COLO829 (cell line): ENCODE results near the gene BRF1.
"Not testable (repeated sequence)": the region's sequence is repeated elsewhere in the genome, so short reads cannot be mapped to it uniquely, and the experiment has no call there.

Source experiments
- DNase-seq: peaks from one replicate; pipeline ENCODE4 v3.0.0; 2012; ENCODE audit warnings: low spot score

The BRF1 gene

DNA sequence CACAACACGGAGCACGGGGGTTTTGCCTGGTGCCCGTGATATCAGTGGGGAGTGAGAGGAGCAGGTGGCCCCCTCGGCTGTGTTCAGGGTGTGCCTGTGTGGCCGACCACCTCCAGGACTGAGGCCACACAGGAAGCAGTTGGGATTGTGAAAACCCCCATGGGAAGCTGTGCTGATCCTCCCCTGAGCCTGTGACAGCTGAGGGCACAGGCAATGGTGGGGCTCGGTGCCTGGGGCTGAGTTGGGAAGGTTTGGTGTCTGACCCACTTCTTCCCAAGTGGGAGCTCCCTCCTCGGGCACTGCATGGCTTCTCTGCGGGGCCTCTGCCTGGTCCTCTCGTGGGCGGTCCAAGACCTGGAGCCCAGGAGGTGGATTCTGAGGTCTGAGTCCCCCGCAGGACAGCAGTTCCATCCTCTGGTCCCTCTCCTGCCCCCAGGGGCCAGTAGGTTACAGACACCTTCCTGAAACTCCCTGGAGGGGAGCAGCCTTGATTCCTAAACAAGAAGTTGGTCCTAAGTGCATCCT, 31.6 kb upstream of the BRF1 start:
- DNase-seq = no peak

DNA sequence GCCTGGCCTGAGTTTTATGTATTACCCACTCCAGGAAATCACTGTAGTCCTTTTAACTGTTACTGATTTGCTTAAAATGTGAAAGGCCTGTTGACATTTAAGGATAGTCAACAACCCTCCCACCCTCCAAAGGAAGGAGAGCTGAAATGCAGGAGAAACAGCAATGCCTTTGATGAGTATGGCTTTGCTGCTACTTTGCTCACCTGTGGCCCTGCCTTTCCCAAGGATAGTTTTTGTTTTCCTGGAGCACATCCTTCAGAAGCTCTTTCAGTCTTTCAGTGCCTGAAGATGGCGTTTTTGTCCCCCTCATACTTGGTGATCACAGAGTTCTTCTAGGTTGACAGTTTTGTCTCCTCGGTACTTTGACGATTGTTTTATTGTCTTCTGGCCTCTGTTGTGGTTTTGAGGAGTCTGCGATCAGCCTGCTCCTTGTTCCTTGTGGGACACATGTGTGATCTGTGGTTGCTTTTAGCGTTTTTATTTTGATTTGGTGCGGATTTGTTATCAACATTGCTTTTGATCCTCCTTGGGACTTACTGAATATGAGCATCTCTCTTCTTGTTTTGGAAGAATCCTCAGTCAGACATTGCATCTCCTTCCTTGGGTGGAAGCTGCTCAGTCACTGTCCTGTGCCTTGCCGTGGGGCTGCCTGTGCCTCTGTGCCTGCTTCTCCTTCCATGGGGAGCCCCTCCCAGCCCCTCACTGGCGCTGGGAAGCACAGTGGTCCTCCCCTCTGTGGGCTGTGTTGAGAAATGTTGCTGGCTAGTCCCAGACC, 31.0 kb upstream of the BRF1 start:
- no peak for DNase-seq

DNA sequence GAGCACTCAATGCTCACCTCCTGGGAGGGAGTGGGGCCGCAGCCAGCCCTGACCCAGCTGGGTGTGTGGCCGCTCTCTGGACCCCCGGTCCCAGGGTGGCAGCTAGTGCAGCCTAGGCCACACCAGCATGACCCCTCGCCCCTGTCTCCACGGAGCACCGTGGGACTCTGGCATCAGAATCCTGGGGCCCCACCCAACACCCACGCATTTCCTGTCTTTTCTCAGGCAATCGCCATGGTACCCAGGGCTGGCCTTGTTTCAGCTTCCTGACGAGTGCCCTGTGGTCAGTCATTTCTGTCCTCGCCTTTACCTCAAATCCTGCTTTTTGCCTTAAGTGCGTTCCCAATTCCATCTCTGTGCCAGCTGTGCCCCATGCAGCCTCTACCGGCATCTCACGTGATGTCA, 29.7 kb upstream of the BRF1 start:
- DNase-seq = peak; percentile 86

DNA sequence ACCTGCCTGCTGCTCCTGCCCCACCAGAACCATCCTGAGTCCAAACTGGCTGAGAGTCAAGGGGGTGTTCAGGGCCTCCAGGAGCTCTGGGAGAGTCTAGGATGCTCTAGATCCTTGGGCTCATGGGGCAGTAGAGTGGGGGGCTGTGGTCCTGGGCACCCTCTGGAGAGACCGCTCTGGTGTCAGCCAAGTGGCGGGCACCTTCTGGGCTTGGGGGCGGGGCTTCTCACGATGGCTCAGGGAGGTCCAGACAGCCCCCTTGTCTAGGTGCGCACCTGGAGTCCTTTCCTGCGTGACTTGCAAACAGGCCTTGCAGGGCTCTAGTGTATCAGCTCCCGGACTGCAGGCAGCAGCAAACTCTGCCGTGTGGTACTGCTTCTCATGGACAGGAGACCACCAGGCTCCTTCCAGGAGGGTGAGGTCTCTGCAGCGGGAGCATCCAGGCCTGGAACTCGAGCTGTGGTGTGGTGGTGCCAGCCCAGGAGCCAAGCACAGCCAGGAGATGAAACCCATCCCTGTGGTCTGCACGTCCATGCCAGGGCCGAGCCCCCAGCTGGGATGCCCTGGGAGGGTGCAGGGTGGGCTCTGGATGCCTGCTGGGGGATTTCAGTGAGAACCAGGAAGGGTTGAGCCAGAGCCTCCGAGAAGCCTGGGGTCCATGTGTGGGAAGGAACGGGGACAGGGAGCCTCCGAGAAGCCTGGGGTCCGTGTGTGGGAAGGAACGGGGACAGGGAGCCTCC, 28.8 kb upstream of the BRF1 start:
- no peak for DNase-seq

DNA sequence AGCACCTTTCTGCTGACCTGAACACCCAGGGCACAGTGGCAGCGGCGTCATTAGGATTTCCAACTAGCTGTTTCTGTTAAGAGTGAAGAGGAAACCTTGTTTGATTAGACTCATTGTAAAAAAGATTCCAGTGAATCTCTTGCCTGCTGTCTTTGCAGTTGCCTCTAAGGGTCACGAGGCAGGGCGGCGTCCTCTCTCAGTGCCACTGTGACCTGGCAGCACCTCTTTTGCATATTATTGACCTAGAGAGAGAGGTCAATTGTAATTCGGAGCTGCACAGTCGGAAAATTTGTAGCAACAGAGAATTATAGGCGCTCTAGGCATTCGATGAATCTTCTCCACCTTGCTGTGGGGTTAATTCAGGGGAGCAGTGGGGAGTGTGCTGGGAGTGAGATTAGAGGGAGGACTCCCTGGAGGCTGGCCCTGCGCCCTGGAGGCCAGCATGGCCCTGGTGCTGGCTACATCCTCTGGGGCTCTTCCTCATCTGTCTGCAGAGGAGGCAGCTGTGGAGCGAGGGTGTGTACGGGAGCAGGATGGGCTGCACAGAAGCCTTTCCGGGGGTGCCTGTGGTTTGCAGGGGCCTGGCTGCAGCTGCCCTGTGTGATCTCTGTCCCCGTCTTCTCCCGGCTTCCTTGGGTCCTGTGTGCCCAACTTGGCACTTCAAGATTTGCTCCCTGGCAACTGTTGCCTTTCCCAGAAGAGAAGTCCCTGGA, 28.0 kb upstream of the BRF1 start:
- no peak for DNase-seq

DNA sequence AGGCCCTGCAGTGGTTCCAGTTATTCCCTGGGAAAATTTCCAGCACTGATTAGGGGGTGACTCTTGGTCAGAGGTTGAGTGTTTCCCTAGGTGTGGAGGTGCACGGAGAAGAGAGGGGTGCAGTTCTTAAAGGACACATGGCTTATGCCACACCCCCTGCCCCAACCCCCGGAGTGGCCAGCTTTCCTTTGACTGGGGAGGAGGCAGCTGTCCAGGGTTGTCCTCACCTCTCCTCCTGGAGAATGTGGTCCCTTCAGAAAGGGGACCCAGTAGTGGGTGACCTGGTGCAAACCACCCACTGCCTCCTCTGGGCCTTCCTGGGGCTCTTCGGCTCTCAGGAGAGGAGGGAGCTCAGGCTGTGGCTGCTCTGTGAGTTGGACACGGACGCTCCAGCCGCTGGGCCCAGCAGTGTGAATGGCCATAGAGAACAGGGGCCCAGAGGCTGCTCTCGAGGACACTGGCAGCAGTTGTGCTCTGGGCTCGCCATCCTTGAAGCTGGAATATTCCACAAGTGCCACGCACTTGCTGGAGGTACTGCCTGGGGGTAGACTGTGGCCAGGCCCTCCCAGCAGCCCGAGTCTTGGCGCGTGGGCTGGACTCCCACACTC, 27.4 kb upstream of the BRF1 start:
- DNase-seq = no peak

DNA sequence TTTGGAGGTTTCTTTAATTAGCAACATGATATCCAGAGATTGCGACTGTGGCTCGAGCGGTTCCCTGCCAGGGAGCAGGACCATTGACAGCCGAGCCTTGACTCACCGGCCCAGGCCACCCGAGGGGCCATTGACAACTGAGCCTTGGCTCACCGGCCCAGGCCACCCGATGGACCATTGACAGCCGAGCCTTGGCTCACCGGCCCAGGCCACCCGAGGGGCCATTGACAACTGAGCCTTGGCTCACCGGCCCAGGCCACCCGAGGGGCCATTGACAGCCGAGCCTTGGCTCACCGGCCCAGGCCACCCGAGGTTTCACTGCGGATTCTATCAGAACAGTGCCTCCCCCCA, 26.9 kb upstream of the BRF1 start:
- DNase-seq = not testable (repeated sequence)

DNA sequence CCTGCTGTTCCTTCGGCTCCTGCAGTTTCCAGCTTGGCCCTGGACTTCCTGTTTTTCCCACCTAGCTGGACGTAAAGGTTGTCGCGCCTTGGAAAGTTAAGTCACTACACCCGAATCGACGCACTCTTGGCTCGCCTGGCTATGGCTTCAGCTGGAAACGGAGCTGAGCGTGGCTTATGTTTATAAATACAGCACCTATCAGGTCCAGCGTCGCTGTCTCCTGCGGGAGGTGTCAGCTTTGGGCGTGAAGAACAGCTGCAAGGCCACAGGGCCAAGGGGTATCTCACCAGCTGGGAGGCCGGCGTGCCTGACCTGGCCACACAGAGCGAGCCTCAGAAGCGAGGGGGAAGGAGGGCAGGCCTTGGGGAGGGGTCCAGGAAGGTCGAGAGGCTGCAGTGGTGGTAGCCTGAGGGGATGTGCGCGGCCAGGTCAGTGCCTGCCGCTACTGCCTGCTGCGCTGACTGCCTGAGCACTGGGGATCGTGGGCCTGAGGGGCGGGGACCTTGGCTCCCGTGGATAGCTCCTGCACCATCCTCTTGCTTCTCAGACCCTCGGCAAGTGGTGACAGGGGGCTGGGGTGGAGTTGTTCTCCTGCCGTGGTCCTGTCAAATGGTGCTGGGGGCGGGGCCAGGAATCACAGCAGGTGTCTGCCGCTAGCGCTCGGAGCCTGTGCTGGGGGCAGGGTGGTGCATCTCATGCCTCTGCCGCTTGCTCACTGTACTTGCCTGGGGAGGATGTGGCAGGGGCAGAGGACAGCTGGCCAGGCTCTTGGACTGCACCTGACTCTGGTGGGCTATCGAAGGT, 26.3 kb upstream of the BRF1 start:
- no peak for DNase-seq

DNA sequence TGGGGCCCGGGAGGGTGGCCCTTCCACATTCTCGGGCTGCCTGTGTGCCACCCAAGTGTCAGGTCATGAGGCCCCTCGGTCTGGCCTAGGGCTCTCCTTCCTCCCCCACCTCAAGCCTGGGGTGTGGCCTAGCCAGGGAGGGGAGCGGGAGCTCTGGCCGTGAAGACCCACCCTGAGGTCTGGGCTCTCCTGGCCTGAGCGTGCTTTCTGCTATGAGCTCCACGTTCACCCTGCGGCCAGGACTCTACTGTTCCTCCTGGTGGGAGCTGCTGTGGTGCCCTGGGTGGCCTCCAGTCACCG, 25.7 kb upstream of the BRF1 start:
- DNase-seq = no peak

DNA sequence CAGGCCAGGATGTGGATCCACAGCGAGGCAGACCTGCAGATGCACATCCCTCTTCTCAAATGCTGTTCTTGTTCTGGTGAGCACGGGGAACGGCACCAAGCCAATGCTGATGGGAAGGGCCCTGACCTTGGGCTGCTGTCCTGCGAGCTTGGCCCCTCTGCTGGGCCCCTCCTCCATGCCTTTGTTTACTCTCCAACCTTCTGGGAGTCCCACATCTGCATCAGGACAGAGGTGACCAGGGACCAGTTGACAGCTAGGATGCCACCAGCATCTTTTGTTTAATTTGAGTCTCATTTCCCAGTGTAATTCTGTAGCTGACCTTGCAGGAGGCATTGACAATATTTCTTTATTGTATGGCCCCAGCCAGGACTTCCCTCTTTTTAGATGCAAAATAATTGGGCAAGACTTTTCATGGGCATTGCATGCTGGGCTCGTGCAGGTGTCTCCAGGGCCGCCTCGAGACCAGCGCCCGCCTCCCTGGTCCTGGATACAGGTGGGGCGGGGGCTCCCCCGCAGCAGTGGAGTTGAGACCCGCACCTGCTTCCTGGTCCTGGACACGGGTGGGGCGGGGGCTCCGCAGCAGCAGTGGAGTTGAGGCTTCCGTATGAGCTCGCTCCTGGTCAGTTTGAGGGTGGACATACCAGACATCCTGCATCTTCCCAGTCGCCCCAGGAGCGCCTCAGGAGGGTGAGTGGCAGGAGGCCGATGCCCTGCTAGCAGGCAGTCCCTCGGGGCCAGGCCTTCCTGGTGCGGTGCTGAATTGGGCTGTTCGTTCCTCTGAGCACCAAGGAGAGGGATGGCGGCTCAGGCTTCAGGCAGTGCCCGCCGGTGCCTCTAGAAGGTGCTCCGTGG, 25.1 kb upstream of the BRF1 start:
- no peak for DNase-seq

DNA sequence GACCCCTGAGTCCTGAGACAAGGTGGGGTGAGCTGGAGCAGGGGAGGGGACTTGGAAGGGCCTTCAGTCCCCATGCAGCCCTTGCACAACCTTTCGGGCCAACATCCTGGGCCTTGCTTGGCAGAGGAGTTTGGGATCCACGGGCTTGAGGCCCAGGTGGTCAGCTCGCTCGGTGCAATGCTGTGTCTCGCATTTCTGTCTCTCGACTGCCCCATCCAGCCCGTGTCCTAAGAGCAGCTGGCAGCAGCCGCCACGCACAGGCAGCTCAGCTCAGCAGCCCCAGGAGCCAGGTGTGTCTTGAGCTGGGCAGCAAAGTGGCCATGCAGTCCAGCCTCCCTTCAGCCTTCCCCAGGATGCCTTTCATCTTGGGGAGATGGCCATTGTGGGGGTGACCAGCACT, 24.5 kb upstream of the BRF1 start:
- no peak for DNase-seq

DNA sequence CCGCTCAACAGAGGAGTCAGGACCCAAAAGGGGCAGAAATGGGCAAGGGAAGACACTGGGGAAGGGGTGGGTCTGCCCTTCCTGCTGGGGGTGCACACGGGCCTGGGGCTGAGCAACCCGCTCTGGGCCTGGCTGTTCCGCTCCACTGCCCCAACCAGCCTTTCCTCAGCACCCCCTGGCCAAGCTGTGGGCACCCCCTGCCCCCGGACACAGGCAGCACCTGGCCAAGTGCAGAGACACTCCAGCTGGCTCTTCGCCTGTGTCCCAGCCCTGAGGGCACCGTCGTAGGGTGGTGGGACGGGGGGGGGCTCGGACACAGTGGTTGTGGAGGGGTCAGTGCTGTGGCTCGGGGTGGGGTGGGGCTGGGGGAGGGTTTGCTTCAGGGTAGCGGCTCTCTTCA, 24.1 kb upstream of the BRF1 start:
- no peak for DNase-seq

DNA sequence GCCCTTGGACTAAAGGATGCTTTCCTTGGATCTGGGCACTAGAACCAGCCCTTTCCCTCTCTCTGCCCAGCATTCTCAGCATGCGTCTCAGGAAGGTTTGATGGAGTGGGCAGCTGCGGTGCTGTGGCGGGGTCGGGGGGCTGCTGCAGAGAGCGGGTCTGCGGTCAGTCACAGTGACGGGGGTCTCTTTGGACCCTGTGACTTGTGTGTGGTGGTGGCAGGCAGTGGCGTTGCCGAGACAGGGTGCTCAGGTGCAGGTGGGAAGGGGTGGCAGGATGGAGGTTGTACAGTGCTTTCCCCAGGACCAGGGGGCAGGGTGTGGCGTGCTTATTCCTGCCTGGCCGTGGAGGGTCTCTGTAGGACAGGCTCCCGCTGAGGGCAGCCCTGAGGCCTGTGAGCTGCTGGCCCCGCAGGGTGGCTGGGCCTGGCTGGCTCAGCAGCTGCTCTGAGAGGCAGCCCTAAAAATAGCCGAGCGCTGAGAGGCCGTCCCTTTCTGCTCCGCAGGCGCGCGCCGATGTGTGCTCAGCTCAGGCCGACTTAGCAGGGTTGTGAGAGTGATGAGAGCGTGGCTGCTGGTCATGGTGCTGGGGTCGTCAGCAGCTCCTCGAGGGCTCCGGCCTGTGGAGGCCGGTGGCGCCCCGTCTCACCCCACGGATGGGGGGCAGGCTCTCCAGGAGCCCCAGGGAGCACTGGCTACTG, 23.4 kb upstream of the BRF1 start:
- DNase-seq = no peak

DNA sequence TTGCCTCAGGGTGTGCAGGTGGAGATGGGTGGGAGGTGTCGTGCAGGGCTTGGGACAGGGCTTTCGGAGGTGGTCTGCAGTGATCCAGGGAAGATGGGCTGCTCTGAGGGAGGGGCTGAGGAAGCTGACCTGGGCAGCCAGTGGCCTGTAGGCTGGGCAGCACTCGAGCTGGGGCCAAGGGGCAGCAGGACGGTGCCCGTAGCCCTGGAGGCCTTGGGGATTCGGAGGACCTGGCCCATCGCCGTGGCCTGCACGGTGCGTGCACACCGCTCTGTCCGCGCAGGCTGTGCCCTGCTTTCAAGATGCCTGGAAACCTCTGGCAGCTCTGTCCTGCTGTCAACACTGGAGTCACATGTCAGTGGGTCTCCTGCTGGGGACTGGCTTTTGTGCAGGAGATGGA, 22.9 kb upstream of the BRF1 start:
- DNase-seq = no peak

DNA sequence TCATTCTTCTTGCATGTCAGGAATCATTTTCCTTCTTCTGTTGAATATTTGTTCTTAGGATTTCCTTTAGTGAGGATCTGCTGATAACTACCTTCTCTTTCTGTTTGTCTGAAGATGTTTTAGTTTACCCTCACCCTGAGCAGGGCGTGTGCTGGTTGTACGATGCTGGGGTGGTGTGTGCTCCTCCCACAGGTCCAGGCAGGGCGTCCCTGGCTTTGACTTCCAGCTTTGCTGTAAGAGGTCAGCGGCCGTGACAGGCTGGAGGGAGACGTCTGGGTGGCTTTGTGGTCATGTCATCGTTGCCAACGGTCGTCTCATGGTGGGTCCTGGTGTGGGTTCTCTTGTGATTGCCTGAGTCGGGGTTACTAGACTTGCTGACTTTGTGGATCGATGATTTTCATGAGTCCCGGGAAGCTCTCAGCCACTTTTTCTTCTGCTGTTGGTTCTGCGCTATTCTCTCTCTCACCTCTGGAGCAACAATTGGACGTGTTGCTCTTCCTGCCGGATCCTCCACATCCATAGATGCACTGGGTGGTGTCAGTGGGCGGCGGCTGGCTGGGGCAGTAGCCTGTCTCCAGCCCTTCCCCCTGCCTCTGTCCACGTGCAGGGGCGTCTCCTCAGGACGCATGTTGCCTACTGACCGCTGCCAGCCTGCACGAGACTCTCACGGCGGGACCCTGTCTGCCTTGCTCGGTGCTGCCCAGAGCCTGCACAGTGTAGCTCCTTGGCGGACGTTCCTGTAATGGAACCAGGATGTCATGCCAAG, 22.2 kb upstream of the BRF1 start:
- DNase-seq = no peak

DNA sequence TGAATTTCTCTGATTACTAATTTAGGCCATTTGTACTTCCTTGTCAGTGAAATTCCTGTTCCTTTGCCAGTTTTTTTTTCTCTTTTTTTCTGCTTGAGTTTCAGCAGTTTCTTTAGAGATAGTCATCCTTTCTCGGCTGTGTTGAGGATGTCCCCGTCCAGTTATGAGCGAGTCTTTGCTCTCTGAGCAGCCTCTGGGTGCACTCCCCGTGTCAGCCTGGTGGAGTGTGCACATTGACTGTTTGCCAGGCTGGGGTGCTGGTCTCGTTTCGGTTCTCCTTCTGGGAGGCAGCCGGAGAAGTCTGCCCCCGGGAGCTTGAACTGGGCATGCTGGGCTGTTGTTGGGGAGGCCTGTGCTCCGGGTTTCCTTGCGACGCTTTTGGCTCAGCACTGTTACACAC, 16.7 kb upstream of the BRF1 start:
- no peak for DNase-seq

DNA sequence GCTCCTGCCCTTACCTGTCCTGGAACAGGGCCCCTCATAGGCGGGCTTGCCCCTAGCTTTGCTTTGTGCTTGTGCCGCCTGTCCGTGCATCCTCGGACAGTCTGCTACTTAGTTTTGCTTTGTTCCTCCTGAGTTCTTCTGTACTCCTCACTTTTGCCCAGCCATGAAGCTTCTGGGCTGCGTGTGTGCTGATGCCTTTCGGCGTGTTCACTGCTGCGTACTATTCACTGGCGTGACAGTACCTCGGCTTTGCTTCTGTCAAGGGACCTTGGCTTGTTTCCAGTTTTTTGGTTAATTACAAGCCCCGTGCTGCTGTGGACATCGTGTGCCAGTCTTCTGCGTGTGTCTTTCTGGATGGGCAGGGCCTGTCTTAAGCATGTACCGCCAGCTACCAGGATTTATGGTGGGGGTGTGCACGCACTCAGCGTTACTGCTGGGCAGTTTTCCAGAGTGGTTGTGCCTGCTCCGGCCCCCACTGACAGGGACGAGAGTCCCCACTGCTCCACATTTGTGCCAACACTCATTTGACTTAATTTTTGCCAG, 16.2 kb upstream of the BRF1 start:
- DNase-seq = no peak

DNA sequence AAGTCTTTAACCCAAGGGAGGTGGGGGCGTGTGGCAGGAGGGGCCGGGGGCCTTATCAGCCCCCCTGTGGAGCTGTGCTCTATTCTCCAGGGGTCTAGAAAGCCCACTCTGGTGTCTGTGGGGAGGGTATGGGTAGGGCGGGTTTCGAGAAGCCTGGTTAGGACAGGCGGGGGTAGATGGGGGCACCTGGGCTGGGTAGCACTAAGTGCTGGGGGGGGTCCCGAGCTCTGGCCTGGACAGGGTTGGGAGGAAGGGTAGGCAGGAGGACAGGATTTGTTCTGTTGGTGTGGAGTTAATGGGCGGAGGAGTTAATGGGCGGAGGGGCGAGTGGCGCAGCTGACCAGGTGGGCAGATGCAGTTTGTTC, 15.8 kb upstream of the BRF1 start:
- DNase-seq = no peak

DNA sequence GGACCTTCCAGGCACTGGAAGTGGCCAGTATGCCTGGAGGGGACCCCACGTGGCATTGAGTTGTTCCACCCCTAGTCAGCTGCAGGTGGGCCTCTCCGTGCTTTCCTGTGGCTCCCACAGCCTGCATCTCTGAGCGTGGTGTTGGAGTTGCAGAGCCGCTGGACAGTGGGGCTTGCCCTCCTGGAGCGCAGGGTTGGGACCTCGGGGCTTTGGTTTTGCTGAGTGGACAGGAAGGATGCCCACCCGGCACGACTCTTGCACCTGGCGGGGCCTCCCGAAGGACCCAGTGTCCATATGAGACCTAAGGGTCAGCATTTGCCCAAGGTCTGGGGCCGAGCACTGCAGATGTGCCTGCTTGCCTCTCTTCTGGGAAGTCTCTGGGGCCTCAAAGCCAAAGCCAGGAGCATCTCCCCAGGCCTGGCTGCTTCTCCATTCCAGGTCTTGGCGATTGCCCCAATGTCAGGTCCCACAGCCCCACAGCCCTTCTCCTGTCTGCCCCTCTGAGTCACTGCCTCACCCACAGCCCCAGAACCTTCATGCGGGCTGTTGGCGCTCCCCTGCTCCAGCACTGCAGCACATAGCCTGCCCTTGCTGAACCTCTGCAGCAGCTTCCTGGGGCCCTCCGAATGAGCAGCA, 15.3 kb upstream of the BRF1 start:
- DNase-seq = no peak
